Esophagus muscularis mucosa (tissue), 4 donors: ENCODE results near the gene RPL41.

Source experiments
- CTCF ChIP-seq, 3 experiments: fragments of 200-600 bp in 2 of 3; fragments of 450-650 bp in 1 of 3; sonication (generic) in 2 of 3; IDR thresholded peaks; one replicate each; pipeline ENCODE4 v1.5.1; 2017 to 2019; ENCODE audit warnings: antibody characterized with exemption in 3 of 3, mild to moderate bottlenecking in 2 of 3, moderate library complexity in 1 of 3
- EP300 ChIP-seq: sonication (generic); formaldehyde crosslinking; IDR thresholded peaks from one replicate; pipeline ENCODE4 v1.6.1; 2017; ENCODE audit warnings: antibody characterized with exemption
- POLR2A ChIP-seq: fragments of 450-650 bp; IDR thresholded peaks from one replicate; pipeline ENCODE4 v1.6.1; 2017; ENCODE audit warnings: antibody characterized with exemption, moderate library complexity, mild to moderate bottlenecking, low read depth
- POLR2AphosphoS5 ChIP-seq, 2 donors: sonication (generic); formaldehyde crosslinking; IDR thresholded peaks; one replicate each; pipeline ENCODE4 v1.6.1; 2017; ENCODE audit warnings: antibody characterized with exemption in 2 of 2

GRCh38 chr12:56128670-56129205 lies 12.3 kb downstream of the RPL41 start:
- TF ChIP-seq CTCF (IDR thresholded peaks at IDR 0.05) (no peak), POLR2AphosphoS5 (IDR thresholded peaks at IDR 0.05) (no peak), POLR2A (no peak), EP300 (no peak)
